Measurements from ENCODE around the gene MYBPC1. TPM values are rescaled to one million over a fixed set of nuclear protein-coding genes. Genes with fewer than 3 reads are reported as not detected.
"Not testable (repeated sequence)": the region's sequence is repeated elsewhere in the genome, so short reads cannot be mapped to it uniquely, and the experiment has no call there.

MYBPC1 gene
- total RNA-seq, 2 donors from 2014 or later = 0.89 to 4.2 TPM

DNA sequence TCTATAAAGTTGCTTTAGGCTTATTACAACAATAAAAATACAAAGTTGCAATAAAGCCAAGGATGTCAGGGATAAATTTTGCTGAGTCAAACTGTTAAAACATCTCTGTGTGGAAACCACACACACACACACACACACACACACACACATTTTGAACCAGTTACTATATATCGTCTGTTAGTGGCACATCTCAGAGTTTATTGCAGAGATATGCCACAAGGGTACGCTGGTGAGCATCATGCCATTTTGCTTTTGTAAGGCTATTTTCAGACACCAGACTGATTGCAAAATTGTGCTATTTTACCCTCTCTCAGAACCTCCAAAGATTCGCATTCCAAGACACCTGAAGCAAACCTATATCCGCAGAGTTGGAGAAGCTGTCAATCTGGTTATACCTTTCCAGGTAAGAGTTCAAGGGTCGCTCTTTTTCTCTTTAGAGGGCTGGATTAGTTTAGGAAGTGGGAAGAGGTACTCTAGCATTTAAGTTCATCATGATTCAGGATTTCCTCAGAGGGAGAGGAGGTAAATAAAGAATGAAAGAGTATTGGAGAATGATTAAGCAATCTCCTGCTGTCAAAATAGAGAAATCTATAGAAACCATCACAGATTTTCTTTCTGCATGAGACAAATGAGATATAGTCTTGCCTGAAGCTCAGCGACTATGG lies 75.4 kb downstream of the MYBPC1 start:
- Histone ChIP-seq H3K4me1 (peaks cover 17% of the 10 kb centered on the region), H3K27me3 (no peaks in the 10 kb centered on the region), H3K4me3 (no peak overlapping the region), H3K27ac (no peak overlapping the region), H3K36me3 (no peaks in the 10 kb centered on the region), H3K9ac (ENCODE audit: low read depth in 2 of 2, low read length in 2 of 2) (no peak overlapping the region), H3K9me3 (no peaks in the 10 kb centered on the region)
- DNase-seq = peak; percentile 70
- intact Hi-C loops (cut with DNase I) = no loop called here
- TF ChIP-seq, protein P1, sequence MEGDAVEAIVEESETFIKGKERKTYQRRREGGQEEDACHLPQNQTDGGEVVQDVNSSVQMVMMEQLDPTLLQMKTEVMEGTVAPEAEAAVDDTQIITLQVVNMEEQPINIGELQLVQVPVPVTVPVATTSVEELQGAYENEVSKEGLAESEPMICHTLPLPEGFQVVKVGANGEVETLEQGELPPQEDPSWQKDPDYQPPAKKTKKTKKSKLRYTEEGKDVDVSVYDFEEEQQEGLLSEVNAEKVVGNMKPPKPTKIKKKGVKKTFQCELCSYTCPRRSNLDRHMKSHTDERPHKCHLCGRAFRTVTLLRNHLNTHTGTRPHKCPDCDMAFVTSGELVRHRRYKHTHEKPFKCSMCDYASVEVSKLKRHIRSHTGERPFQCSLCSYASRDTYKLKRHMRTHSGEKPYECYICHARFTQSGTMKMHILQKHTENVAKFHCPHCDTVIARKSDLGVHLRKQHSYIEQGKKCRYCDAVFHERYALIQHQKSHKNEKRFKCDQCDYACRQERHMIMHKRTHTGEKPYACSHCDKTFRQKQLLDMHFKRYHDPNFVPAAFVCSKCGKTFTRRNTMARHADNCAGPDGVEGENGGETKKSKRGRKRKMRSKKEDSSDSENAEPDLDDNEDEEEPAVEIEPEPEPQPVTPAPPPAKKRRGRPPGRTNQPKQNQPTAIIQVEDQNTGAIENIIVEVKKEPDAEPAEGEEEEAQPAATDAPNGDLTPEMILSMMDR (IDR thresholded peaks at IDR 0.05) = peak; percentile 34

DNA sequence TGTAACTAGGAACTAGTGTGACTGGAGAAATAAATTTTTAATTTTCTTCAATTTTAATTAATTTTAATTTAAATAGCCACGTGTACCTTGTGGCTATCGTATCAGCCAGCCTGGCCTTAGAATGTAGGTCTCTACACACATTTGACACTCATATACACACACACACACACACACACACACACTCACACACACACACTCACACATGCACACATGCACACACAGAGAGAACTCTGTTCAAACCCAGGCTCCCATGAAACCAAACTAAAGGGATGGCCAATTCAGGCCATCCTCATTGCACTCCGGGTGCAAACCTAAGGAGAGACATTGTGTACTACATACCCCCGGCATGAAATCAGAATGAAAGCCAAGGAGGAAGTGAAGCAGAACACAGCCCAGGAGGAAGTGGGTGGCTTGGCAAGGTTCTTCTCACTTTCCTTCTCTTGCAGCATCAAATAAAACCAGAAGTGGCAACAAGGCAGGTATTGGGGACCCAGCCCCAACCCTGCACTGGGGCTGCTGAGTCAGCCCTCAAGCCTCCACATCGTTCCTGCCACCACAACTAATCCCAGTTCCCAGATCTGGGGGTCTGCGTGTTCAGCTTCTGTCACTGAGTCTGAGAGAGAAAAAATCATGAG lies 76.5 kb downstream of the MYBPC1 start:
- Histone ChIP-seq H3K4me1 (peaks cover 17% of the 10 kb centered on the region), H3K4me3 (no peak overlapping the region), H3K27me3 (no peaks in the 10 kb centered on the region), H3K36me3 (no peaks in the 10 kb centered on the region), H3K27ac (peak overlapping the region; percentile 47), H3K9ac (ENCODE audit: low read depth in 2 of 2, low read length in 2 of 2) (peak overlapping the region in 1 of 2 donors; percentile 13), H3K9me3 (no peaks in the 10 kb centered on the region)
- intact Hi-C loops (cut with DNase I) = no loop called here
- no peak for DNase-seq
- TF ChIP-seq, protein P1 (IDR thresholded peaks at IDR 0.05) = no peak

DNA sequence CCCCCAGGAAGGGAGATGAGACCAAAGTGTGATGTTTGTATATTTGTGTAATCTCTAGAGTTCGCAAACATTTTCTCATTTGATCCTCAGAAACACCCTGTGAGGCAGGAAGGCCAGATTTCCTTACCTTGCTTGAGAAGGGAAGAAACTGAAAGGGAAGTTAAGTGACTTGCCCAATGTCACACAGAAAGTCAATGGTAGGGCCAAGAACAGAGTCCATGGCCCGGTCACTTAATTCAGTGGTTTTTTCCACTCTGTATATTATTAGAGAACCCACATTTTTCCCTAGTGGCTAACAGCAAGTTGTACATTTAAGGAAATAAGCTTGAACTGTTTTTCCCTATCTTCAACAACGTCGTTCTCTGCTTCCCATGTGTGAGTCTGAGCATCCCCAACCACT lies 77.1 kb downstream of the MYBPC1 start:
- Histone ChIP-seq H3K27me3 (no peaks in the 10 kb centered on the region), H3K4me1 (peaks cover 17% of the 10 kb centered on the region), H3K36me3 (no peaks in the 10 kb centered on the region), H3K9me3 (no peaks in the 10 kb centered on the region), H3K4me3 (no peak overlapping the region), H3K9ac (ENCODE audit: low read depth in 2 of 2, low read length in 2 of 2) (no peak overlapping the region), H3K27ac (peak overlapping the region; percentile 47)
- TF ChIP-seq, protein P1 (IDR thresholded peaks at IDR 0.05) = no peak
- DNase-seq = no peak
- intact Hi-C loops (cut with DNase I) = no loop called here

DNA sequence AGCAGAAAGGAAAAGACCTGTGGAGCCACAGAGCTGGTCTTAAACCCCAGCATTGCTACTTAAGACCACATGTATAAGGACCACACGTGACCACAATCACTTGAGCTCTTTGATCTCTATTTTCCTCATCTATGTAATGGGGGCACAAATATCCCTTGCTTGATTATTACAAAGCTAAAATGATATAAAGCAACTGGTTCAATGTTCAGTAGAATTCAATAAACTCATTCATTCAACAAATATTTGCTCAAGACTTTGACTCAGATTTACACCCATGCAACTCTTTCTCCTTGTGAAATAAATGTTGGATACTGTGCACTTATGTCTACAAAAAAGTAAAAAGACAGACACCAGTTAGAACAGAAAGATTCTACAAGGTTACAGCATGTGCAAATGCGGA lies 80.8 kb downstream of the MYBPC1 start:
- Histone ChIP-seq H3K36me3 (no peaks in the 10 kb centered on the region), H3K27me3 (no peaks in the 10 kb centered on the region), H3K4me3 (no peak overlapping the region), H3K9ac (ENCODE audit: low read depth in 2 of 2, low read length in 2 of 2) (no peak overlapping the region), H3K27ac (peak overlapping the region; percentile 8), H3K9me3 (no peaks in the 10 kb centered on the region), H3K4me1 (peaks cover 17% of the 10 kb centered on the region)
- TF ChIP-seq, protein P1 (IDR thresholded peaks at IDR 0.05) = no peak
- DNase-seq = no peak
- intact Hi-C loops (cut with DNase I) = no loop called here

DNA sequence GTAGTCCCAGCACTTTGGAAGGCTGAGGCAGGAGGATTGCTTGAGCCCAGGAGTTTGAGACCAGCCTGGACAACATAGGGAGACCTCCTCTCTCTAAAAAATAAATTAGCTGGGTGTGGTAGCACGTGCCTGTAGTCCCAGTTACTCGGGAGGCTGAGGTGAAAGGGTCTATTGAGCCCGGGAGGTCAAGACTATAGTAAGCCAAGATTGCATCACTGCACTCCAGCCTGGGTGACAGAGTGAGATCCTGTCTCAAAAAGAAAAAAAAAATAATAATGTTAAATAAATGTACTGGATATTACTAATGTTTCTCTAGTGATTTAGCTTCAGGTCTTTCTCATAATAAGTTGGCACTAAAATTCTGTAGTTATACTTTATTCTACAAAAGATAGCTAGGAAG lies 81.7 kb downstream of the MYBPC1 start:
- H3K9me3 ChIP-seq; H3K9ac ChIP-seq (ENCODE audit: low read depth in 2 of 2, low read length in 2 of 2); DNase-seq; H3K36me3 ChIP-seq; H3K27me3 ChIP-seq; H3K4me3 ChIP-seq; intact Hi-C loops (cut with DNase I): not testable (repeated sequence)
- Histone ChIP-seq H3K27ac (peak overlapping the region; percentile 8), H3K4me1 (peaks cover 16% of the 10 kb centered on the region)

DNA sequence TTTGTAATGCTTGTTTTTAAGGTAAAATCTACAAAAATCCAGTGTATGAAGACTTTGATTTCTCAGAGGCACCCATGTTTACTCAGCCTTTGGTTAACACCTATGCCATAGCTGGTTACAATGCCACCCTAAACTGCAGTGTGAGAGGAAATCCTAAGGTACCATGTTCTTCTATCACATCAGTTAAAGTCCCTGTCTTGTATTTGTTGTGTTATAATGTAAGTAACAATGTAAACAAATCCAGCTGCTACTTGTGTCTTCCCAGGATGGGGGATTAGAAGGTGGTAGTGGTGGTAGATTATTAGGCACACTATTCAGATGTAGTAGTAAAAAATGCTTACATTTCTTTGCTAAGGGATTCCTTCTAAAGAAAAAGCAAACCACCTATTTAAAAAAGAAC lies 83.3 kb downstream of the MYBPC1 start:
- Histone ChIP-seq H3K9me3 (no peaks in the 10 kb centered on the region), H3K4me3 (no peak overlapping the region), H3K27ac (no peak overlapping the region), H3K27me3 (no peaks in the 10 kb centered on the region), H3K4me1 (peaks cover 3% of the 10 kb centered on the region), H3K36me3 (no peaks in the 10 kb centered on the region), H3K9ac (ENCODE audit: low read depth in 2 of 2, low read length in 2 of 2) (no peak overlapping the region)
- DNase-seq = no peak
- intact Hi-C loops (cut with DNase I) = no loop called here
- TF ChIP-seq, protein P1 (IDR thresholded peaks at IDR 0.05) = no peak

Data from colonic mucosa (tissue), 4 donors.